GM18526 (cell line): ENCODE measurements around the gene SNX14.

Experiments
- POLR2A ChIP-seq: IDR thresholded peaks from 3 replicates; pipeline ENCODE4 v1.6.1; 2011; ENCODE audit not compliant: insufficient read length; ENCODE audit errors: extremely low read depth

SNX14 gene

GRCh38 chr6:85593438-85594196 is at the start of gene SNX14:
Gene SNX14, minus strand, starts transcription at chr6:85593858. Its CDS starts 140 bp downstream, at chr6:85593718.
- peak; percentile 94 for TF ChIP-seq POLR2A

GRCh38 chr6:85642774-85643536 is 49.3 kb upstream of the SNX14 start, which contains the start of gene SYNCRIP:
Gene SYNCRIP, minus strand, starts transcription at chr6:85642886. Its CDS starts 1,447 bp downstream, at chr6:85641439.
- peak; percentile 76 for TF ChIP-seq POLR2A

- TF ChIP-seq POLR2A = peak; percentile 17
These were observed 48.5 kb upstream of the SNX14 start for GRCh38 chr6:85641897-85642773.

GRCh38 chr6:85641522-85641896 is 47.9 kb upstream of the SNX14 start:
- TF ChIP-seq POLR2A = no peak

- no peak for TF ChIP-seq POLR2A
These were observed 47.2 kb upstream of the SNX14 start for GRCh38 chr6:85640821-85641220.

GRCh38 chr6:85637579-85637978 is 43.9 kb upstream of the SNX14 start:
- no peak for TF ChIP-seq POLR2A

GRCh38 chr6:85632164-85632942 is 38.7 kb upstream of the SNX14 start:
- TF ChIP-seq POLR2A = no peak

GRCh38 chr6:85628353-85628752 is 34.7 kb upstream of the SNX14 start:
- no peak for TF ChIP-seq POLR2A

- TF ChIP-seq POLR2A = no peak
These were observed 26.6 kb upstream of the SNX14 start for GRCh38 chr6:85620308-85620707.

GRCh38 chr6:85614780-85615179 is 21.1 kb upstream of the SNX14 start:
- TF ChIP-seq POLR2A = no peak

GRCh38 chr6:85612690-85613474 is 19.2 kb upstream of the SNX14 start:
- TF ChIP-seq POLR2A = no peak

- TF ChIP-seq POLR2A = no peak
These were observed 16.7 kb upstream of the SNX14 start for GRCh38 chr6:85610182-85610895.

- TF ChIP-seq POLR2A = no peak
These were observed 8.4 kb upstream of the SNX14 start for GRCh38 chr6:85602100-85602499.
